Fibroblast of pulmonary artery (primary cell): Measurements from ENCODE around the gene CRTAC1.

ENCODE experiments used
- DNase-seq: peaks from one replicate; pipeline ENCODE4 v3.0.0-alpha.2; 2010; ENCODE audit warnings: low read depth
- H3K4me3 ChIP-seq: replicated peaks from 2 replicates; pipeline ENCODE4 v1.5.1; 2011; ENCODE audit warnings: low read depth, mild to moderate bottlenecking, control low read depth, low read length, moderate library complexity
- CTCF ChIP-seq: IDR thresholded peaks from 2 replicates; pipeline ENCODE4 v1.5.1; 2011; ENCODE audit warnings: mild to moderate bottlenecking, control low read depth, low read length, inconsistent platforms; ENCODE audit errors: missing control alignments

The CRTAC1 gene

DNA sequence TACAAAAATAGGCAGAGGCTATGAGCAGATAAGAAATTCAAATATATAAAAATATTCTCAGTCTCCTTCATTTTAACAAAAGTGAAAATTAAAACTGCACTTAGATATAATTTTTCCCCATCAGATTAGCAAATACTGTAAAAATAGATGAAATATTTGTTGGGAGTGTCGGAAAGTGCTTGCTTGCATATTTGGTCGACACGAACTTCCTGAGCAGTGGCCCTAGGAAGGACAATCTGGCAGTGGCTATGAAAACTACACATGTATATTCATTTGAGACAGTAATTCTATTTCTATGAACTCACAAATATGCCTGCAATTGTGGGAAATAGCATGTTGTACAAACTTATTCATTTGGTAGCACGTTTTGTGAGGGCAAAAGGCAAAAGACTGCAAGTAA lies 99.4 kb downstream of the CRTAC1 start:
- no peak for DNase-seq
- H3K4me3 ChIP-seq = no peak overlapping the region
- TF ChIP-seq CTCF = no peak

GRCh38 chr10:97928897-97929296 lies 101.5 kb downstream of the CRTAC1 start:
- no peak for DNase-seq
- no peak for TF ChIP-seq CTCF

GRCh38 chr10:97927622-97928021 lies 102.8 kb downstream of the CRTAC1 start:
- no peak for TF ChIP-seq CTCF
- H3K4me3 ChIP-seq = no peak overlapping the region
- no peak for DNase-seq

More at GRCh38 chr10:97928897-97929296, 101.5 kb downstream of the CRTAC1 start:
- no peak overlapping the region for H3K4me3 ChIP-seq

DNA sequence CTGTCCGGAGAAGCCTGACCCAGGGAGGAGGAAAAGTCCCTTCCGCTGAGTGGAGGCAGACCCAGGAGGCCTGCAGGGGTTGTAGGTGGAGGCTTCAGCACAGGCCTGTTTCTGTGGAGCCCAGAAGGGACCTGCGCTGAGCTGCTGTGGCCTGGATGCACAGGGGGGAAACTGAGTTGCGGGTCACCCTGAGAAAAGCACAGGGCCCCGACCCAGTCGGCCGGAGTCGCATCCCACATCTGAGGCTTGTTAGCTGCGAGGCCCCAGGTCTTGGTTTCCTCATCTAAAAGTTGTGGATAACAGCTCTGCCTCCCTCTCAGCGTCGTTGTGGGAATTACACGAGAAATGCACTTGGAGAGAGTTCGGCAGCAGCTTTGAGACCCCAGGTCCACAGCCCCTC lies 104.4 kb downstream of the CRTAC1 start:
- no peak for DNase-seq
- no peak overlapping the region for H3K4me3 ChIP-seq
- TF ChIP-seq CTCF = no peak

DNA sequence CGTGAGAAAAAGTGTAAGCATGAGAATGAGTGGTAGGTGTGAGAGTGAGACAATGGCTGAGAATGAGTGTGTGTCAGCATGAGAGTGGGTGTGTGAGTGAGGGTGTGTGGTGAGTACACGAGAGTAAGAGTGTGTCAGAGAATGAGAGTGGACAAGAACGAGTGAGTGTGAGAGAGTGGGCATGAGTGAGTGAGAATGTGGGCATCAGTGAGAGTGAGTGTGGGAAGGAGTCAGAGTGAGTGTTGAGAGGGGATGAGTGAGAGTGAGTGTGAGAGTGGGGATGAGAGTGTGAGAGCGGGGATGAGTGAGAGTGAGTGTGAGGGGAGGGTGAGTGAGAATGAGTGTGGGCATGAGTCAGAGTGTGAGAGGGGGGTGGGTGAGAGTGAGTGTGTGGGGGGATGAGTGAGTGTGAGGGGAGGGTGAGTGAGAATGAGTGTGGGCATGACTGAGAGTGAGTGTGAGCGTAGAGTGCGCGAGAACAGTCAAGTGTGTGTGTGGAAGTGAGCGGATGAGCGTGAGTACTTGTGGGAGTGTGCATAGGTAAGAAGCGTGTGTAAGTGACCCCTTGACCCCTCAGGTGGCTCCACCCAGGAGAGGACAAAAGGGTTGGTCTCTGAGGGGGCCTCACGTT lies 105.0 kb downstream of the CRTAC1 start:
- no peak for DNase-seq
- no peak for TF ChIP-seq CTCF
- no peak overlapping the region for H3K4me3 ChIP-seq

- DNase-seq = no peak
Measured at GRCh38 chr10:97924678-97925077, 105.7 kb downstream of the CRTAC1 start.

More at GRCh38 chr10:97924678-97925077, 105.7 kb downstream of the CRTAC1 start:
- H3K4me3 ChIP-seq = no peak overlapping the region
- TF ChIP-seq CTCF = no peak
